DMS153 (cell line): ENCODE results near the gene ABO.
"Not testable (repeated sequence)": the region's sequence is repeated elsewhere in the genome, so short reads cannot be mapped to it uniquely, and the experiment has no call there.

ENCODE experiments used
- DNase-seq: peaks from one replicate; lab custom pipeline; 2025; lab: John Stamatoyannopoulos, UW

Gene ABO

GRCh38 chr9:133262226-133262625, 12.8 kb downstream of the ABO start:
- no peak for DNase-seq

DNA sequence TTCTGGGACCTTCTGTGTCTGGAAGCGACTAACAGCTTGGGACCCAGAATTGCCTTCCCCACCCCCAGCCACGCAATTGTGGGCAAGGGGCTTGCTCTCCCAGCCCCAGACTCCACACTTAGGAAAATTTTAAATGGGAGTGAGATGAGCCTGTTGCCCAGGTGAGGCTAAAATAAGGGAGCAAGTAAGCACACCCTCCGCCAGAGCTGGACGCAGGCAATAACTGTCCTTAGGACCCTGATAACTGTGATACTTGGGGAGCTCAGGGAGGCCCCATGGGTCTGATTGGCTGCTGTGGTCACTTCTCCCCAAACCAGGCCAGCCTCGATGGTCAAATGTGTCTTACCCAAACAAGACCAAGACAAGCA, 13.3 kb downstream of the ABO start:
- DNase-seq = no peak

DNA sequence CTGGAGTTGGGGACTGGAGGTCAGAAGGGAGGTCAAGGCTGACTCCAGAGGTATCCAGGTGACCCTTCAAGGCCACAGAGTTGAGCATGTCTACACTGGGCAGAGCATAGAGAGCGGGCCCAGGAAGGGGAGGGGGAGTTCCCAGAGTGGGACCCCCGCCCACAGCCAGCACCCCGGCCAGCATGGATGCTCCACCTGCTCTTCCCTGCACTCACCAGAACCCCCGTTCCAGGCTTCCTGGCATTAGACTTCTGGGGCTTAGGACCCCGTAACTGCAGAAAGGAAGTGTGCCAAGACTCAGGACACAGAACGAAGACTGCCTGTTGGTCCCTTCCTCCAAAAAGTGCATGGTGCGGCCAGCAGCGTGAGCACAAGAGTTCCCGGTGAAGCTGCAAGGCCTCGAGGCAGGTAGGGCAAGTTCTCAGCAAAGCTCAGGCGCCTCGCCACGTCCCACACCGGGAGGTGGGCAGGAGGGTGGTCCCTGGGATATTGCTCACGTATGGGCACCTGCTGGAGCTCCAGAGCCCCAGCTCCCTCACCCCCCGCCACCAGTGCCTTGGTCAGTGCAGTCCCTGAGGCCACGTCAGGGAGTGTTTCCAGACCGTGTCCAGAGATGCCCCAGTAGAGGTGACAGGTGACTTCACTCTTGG, 13.8 kb downstream of the ABO start:
- no peak for DNase-seq

- DNase-seq = no peak
Observed at GRCh38 chr9:133260334-133261102, 14.5 kb downstream of the ABO start.

GRCh38 chr9:133258061-133259015, 16.7 kb downstream of the ABO start:
- DNase-seq = no peak

DNA sequence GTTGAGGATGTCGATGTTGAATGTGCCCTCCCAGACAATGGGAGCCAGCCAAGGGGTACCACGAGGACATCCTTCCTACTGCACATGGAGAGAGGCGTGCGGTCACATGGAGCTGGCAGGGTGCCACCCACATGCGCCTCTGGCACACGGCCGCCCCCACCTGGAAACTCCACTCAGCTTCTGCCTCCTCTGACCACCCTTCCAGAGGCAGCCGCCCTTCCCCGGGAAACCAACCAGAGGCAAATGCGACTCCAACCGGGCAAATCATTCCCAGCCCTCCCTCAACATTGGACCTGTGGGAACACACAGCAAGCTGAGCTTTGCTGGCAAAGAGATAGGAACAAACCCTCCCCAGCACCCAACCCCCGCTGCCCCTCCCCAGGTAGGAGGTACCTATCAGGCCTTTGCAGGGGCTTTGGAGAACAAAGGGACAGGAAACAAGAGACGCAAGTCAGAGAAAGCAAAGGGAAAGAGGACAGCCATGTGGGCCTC, 17.5 kb downstream of the ABO start:
- DNase-seq = no peak

DNA sequence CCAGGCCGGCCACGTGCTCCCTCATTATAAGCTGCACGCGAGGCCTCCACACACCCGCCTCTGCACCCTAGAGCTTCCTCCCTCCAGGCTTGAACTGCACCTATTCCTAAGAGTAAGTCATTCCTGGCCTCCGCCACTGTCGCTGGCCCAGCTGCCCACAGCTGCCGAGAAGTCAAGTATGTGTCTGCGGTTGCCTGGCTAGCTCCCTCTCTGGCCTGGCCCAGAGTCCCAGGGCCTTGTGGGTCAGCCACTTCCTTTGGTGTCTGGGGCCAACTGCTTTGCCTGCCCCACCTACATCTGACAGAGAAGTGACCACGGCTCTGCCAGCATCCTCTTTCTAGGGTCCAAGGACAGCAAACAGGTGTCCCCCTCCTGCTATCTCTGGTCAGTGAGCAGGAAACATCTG, 18.3 kb downstream of the ABO start:
- no peak for DNase-seq

- DNase-seq = no peak
Observed at GRCh38 chr9:133256136-133256461, 18.9 kb downstream of the ABO start.

DNA sequence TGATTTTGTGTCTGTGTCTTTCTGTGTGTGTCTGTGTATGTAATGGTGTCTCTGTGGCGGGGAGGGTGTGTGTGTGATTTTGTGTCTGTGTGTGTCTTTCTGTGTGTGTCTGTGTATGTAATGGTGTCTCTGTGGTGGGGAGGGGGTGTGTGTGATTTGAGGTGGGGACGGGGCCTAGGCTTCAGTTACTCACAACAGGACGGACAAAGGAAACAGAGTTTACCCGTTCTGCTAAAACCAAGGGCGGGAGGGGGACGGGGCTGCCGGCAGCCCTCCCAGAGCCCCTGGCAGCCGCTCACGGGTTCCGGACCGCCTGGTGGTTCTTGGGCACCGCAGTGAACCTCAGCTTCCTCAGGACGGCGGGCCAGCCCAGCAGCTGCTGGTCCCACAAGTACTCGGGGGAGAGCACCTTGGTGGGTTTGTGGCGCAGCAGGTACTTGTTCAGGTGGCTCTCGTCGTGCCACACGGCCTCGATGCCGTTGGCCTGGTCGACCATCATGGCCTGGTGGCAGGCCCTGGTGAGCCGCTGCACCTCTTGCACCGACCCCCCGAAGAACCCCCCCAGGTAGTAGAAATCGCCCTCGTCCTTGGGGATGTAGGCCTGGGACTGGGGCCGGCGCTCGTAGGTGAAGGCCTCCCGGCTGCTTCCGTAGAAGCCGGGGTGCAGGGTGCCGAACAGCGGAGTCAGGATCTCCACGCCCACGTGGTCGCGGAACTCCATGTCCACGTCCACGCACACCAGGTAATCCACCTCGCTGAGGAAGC, 19.4 kb downstream of the ABO start:
- DNase-seq = no peak

DNA sequence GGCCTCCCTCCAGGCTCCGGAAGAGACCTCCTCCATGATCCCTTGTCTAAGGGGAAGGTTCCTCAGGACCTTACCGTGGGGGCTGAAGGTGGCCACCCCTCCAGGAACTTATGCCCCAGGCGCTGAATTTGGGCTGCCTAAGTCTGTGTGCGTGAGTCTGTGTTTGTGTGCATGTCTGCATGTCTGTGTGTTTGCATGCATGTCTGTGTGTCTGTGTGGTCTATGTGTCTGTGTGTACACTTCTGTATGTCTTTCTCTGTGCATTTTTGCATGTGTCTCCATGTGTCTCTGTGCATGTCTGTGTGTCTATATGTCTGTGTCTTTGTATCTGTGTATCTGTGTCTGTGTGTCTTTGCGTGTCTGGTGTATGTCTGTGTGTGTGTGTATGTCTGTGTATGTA, 20.5 kb downstream of the ABO start:
- DNase-seq = no peak

DNA sequence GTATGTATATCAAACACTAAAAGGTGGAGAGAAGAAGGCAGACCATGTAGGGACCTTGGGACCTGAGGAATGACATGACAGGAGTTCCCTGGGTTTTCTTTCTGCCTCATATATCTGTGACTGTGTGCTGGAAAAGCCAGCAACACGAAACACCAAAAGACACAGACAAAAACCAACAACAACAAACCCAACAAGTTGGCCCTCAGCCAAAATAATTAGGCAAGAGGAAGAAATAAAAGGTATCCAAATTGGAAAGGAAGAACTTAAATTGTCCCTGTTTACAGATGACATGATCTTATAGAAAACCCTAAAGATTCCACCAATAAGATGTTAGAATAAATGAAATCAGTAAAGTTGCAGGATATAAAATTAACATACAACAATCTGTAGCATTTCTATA, 21.7 kb downstream of the ABO start:
- DNase-seq = no peak

DNA sequence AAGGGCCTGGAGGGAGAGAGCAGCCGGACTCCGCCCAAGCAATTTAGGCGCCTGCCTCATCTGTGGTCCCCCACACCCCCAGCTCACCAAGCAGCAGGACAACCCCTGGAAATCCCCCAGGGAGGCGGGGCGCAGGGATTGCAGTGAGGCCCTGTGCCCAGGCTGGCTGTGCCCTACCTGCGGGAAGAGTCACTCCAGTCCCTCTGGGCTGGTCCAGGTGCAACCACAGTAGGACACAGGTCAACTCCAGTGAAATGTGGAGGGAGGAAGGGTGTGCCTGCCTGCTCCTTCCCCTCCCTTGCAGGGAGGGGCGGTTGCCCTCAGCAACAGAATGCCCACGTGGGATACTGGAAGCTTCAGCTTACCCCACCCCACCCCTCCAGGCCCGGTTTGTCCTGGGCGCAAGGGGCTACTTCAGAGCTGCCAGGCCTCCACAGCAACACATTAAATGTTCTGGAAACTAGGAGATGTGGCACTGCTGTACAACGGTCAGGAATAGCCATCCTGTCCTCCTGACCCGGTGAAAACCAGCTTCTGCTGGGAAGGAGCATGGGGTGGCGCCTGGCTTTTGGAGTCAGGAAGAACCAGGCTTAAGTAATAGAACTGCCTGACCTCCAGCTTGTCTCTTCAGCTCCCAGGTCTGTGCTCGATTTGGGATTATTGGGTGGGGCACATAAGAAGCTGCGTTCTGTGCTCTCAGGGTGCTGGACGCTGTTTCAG, 22.5 kb downstream of the ABO start:
- DNase-seq = peak; percentile 17

DNA sequence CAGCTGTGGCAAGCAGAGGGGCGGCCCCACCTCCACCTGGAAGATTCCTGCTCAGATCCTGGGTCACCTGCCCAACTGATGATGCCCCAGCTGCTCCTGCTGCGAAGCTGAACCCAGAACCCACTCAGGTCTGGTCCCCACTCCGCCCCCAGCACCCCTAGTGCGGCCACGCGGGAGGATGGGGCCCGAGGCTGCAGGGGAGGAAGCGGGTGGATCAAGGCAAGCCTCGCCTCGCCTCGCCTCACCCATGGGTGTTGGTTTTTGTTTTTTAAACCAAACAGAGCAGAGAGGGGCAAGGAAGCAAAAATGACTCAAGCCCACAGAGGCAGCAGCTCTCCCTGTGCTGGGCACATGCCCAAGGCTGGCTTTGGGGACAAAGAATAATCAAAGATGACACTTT, 23.2 kb downstream of the ABO start:
- no peak for DNase-seq

- DNase-seq = not testable (repeated sequence)
Observed at GRCh38 chr9:133251221-133251620, 23.8 kb downstream of the ABO start.

GRCh38 chr9:133250741-133251170, 24.2 kb downstream of the ABO start:
- peak; percentile 18 for DNase-seq

DNA sequence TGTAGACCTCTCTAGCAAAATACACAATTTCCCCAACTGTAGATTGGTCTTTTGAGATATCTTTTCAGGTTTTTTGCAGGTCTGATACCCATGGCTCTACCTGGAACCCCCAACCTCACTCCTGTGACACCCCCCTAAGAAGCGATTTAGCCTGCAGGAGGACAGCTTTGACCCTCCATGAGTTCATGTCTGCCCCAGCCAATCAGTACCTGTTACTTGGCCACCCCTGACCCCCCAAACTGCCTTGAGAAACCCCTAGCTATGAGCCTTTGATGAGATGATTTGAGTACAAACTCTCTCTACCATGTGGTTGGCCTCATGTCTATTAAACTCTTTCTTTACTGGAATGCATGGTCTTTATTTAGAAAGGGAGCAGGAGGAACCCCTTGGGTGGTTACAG, 25.7 kb downstream of the ABO start:
- DNase-seq = no peak

GRCh38 chr9:133248726-133249295, 26.2 kb downstream of the ABO start:
- DNase-seq = no peak

GRCh38 chr9:133247632-133248031, 27.4 kb downstream of the ABO start:
- DNase-seq = no peak

DNA sequence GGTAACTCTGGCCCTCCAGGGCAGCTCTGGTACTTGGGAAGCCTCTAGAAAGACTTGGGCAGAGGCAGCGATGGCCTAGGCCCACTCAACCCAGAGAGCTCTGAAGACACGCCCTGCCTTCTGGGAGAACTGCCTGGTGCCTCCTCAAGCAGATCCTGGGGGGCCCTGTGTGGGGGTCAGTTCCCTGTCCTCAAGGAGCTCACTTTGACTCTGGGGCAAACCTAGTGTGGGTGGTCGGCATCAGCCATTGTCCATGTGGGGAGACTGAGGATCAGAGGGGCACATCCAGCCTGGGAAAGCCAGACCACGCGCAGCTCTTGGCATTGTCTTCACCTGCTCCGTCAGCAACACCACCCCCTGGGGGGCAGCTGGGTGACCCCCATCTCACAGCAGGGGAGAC, 28.0 kb downstream of the ABO start:
- DNase-seq = no peak

DNA sequence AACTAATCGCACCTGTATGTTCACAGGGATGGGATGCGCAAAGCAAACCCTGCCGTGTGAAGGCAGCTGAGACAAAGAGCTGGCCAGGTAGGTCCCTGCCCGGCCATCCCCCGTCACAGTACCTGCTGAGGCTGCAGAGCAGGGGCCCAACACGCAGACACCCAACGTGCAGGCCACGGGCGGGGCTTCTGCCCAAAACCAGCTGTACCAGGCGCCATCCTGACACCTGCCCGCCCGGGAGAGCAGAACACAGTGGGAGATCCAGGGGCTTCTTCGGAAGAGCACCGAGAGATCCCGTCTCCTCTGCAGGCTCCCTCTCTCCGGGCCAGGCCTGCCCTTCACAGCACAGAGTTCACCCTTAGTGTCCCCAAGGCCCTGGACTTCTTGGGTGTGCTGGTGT, 28.4 kb downstream of the ABO start:
- DNase-seq = no peak

DNA sequence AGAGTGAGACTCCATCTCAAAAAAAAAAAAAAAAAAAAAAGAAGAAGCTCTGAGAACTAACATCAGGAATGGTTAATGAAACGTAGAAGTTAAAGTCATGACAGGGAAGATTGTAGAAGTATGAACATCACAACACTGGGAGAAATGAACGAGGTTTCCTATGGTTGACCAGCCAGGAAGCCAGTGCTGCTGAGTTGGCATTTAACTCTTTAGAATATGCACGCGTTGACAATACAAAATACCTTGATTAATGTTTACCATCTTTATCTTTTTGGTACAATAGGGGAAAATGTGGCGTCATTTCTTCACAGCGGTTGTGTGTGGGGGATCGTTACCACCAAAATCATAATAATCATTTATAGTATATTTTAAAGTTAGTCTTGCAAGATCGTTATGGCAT, 32.0 kb downstream of the ABO start:
- no peak for DNase-seq
